ENCODE data around the gene UNKL.

The UNKL gene

GRCh38 chr16:1325673-1326371 lies 88.7 kb downstream of the UNKL start:
- DNase-seq (ENCODE audit: low read depth, low spot score) = no peak

GRCh38 chr16:1325261-1325660 lies 89.2 kb downstream of the UNKL start:
- no peak for DNase-seq (ENCODE audit: low read depth, low spot score)

- no peak for DNase-seq (ENCODE audit: low read depth, low spot score)
These were observed 90.1 kb downstream of the UNKL start for GRCh38 chr16:1324286-1324826.

GRCh38 chr16:1323296-1324239 lies 90.9 kb downstream of the UNKL start:
- no peak for DNase-seq (ENCODE audit: low read depth, low spot score)

- DNase-seq (ENCODE audit: low read depth, low spot score) = no peak
These were observed 92.1 kb downstream of the UNKL start for GRCh38 chr16:1322407-1322806.

GRCh38 chr16:1320658-1321240 lies 93.8 kb downstream of the UNKL start:
- DNase-seq (ENCODE audit: low read depth, low spot score) = no peak

GRCh38 chr16:1320097-1320496 lies 94.4 kb downstream of the UNKL start:
- no peak for DNase-seq (ENCODE audit: low read depth, low spot score)

- no peak for DNase-seq (ENCODE audit: low read depth, low spot score)
These were observed 95.5 kb downstream of the UNKL start for GRCh38 chr16:1319041-1319440.

- no peak for DNase-seq (ENCODE audit: low read depth, low spot score)
These were observed 96.3 kb downstream of the UNKL start for GRCh38 chr16:1318268-1318545.

GRCh38 chr16:1317479-1318267 lies 96.8 kb downstream of the UNKL start:
- no peak for DNase-seq (ENCODE audit: low read depth, low spot score)

GRCh38 chr16:1316033-1316405 lies 98.5 kb downstream of the UNKL start:
- no peak for DNase-seq (ENCODE audit: low read depth, low spot score)

GRCh38 chr16:1315081-1316032 lies 99.1 kb downstream of the UNKL start:
- DNase-seq (ENCODE audit: low read depth, low spot score) = no peak

- DNase-seq (ENCODE audit: low read depth, low spot score) = no peak
These were observed 100.0 kb downstream of the UNKL start for GRCh38 chr16:1314399-1315068.

GRCh38 chr16:1313721-1314369 lies 100.7 kb downstream of the UNKL start:
- DNase-seq (ENCODE audit: low read depth, low spot score) = no peak

Measured in brain pericyte (primary cell).